DND-41 (cell line): ENCODE results near the gene PDIA6.

Source experiments
- ATAC-seq: fragments of 200-7000 bp; cut with Tn5 transposase; 3 replicates; pipeline ENCODE4 v1.9.1; 2021; ENCODE audit warnings: low read depth; ENCODE audit not compliant: insufficient read depth
- DNase-seq: peaks from one replicate; pipeline ENCODE4 v3.0.0-alpha.2; 2020
- H2AFZ ChIP-seq: 2 replicates; pipeline ENCODE4 v1.6.0; 2012; ENCODE audit warnings: low read depth, low read length
- H3K27ac ChIP-seq: 2 replicates; pipeline ENCODE4 v1.5.1; 2012; ENCODE audit warnings: low read length, inconsistent platforms
- H3K27me3 ChIP-seq: fragments of 200-600 bp; sonication (generic); 2 replicates; pipeline ENCODE4 v1.6.0; 2012; ENCODE audit warnings: low read length, mild to moderate bottlenecking, inconsistent platforms; ENCODE audit not compliant: insufficient read depth, poor library complexity
- H3K36me3 ChIP-seq: 2 replicates; pipeline ENCODE4 v1.5.1; 2012; ENCODE audit warnings: low read length, inconsistent platforms; ENCODE audit not compliant: insufficient read depth
- H3K4me1 ChIP-seq: 2 replicates; pipeline ENCODE4 v1.5.1; 2012; ENCODE audit warnings: mild to moderate bottlenecking, low read length; ENCODE audit not compliant: insufficient read depth
- H3K4me2 ChIP-seq: 2 replicates; pipeline ENCODE4 v1.6.0; 2012; ENCODE audit warnings: mild to moderate bottlenecking, moderate library complexity, low read length, inconsistent platforms; ENCODE audit not compliant: insufficient read depth
- H3K4me3 ChIP-seq, 2 experiments: fragments of 200-600 bp in 1 of 2; shearing (Covaris generic) in 1 of 2; 2 replicates each; pipeline ENCODE4 v1.5.1; 2012 to 2016; ENCODE audit warnings: inconsistent platforms in 2 of 2, low read length in 2 of 2, mild to moderate bottlenecking in 2 of 2, low read depth in 1 of 2, moderate library complexity in 1 of 2
- H3K79me2 ChIP-seq: 2 replicates; pipeline ENCODE4 v1.6.0; 2012; ENCODE audit warnings: low read length, inconsistent platforms; ENCODE audit not compliant: insufficient read depth
- H3K9ac ChIP-seq: 2 replicates; pipeline ENCODE4 v1.6.0; 2012; ENCODE audit warnings: low read depth, mild to moderate bottlenecking, inconsistent platforms, low read length, moderate library complexity
- H3K9me3 ChIP-seq: 2 replicates; pipeline ENCODE4 v1.5.1; 2012; ENCODE audit warnings: low read length, moderate library complexity, mild to moderate bottlenecking, inconsistent platforms; ENCODE audit not compliant: insufficient read depth, severe bottlenecking
- H4K20me1 ChIP-seq: 2 replicates; pipeline ENCODE4 v1.6.0; 2012; ENCODE audit warnings: low read length; ENCODE audit not compliant: insufficient read depth
- CTCF ChIP-seq: IDR thresholded peaks from 2 replicates; pipeline ENCODE4 v1.5.1; 2012; ENCODE audit warnings: borderline replicate concordance, low read length, moderate library complexity, mild to moderate bottlenecking; ENCODE audit not compliant: poor library complexity, severe bottlenecking; ENCODE audit errors: extremely low read depth
- EZH2 ChIP-seq: IDR thresholded peaks from 3 replicates; pipeline ENCODE4 v1.6.1; 2012; ENCODE audit warnings: borderline replicate concordance, low read depth, mild to moderate bottlenecking, moderate library complexity, low read length, inconsistent platforms; ENCODE audit not compliant: severe bottlenecking

The PDIA6 gene

GRCh38 chr2:10775831-10776230, 36.8 kb downstream of the PDIA6 start:
- H2AFZ ChIP-seq = no peak overlapping the region
- DNase-seq (no peak), ATAC-seq (no peak)
- H3K9ac ChIP-seq = no peak overlapping the region
- H3K4me2 ChIP-seq = no peak overlapping the region
- no peaks in the 10 kb centered on the region for H3K27me3 ChIP-seq
- H3K9me3 ChIP-seq = no peaks in the 10 kb centered on the region
- peaks cover 23% of the 10 kb centered on the region for H3K36me3 ChIP-seq
- no peak overlapping the region for H3K4me3 ChIP-seq
- H3K27ac ChIP-seq = no peak overlapping the region
- TF ChIP-seq CTCF = no peak
- no peak for TF ChIP-seq EZH2
- H3K79me2 ChIP-seq = no peaks in the 10 kb centered on the region
- peaks cover 21% of the 10 kb centered on the region for H4K20me1 ChIP-seq
- no peaks in the 10 kb centered on the region for H3K4me1 ChIP-seq

- H3K9me3 ChIP-seq = no peaks in the 10 kb centered on the region
- H4K20me1 ChIP-seq = peaks cover 21% of the 10 kb centered on the region
- no peak for DNase-seq
- no peak overlapping the region for H3K9ac ChIP-seq
- H3K27ac ChIP-seq = no peak overlapping the region
- H3K27me3 ChIP-seq = no peaks in the 10 kb centered on the region
- H3K79me2 ChIP-seq = no peaks in the 10 kb centered on the region
- no peaks in the 10 kb centered on the region for H3K4me1 ChIP-seq
- no peak for TF ChIP-seq EZH2
- TF ChIP-seq CTCF = no peak
- H3K4me3 ChIP-seq = no peak overlapping the region
- H3K36me3 ChIP-seq = peaks cover 18% of the 10 kb centered on the region
- H2AFZ ChIP-seq = no peak overlapping the region
- H3K4me2 ChIP-seq = no peak overlapping the region
- ATAC-seq = no peak
Measured at GRCh38 chr2:10775021-10775780, 37.4 kb downstream of the PDIA6 start.

DNA sequence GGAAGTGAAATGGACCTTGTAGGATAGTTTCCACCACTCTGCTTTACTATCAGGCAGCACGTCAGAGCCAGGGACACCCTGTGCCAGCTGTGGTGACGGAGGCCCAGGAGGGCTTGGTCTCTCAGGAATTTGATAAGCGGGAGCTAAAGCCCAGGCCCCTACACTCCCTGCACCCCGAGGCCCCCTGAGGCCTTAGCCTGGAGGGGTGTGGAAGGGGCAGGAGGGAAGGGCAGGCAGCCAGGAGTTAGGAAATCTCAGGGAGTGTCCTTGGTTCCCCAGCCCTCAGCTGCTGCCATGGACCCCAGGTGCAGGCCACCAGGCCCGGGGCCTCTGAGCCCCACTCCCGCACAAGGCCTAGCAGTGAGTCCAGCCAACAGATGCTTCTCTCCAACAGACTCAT, 38.2 kb downstream of the PDIA6 start:
- Histone ChIP-seq H3K79me2 (no peaks in the 10 kb centered on the region), H4K20me1 (peaks cover 21% of the 10 kb centered on the region), H3K36me3 (peaks cover 13% of the 10 kb centered on the region), H3K9ac (no peak overlapping the region), H3K27me3 (no peaks in the 10 kb centered on the region), H2AFZ (no peak overlapping the region), H3K27ac (no peak overlapping the region), H3K9me3 (no peaks in the 10 kb centered on the region), H3K4me1 (no peaks in the 10 kb centered on the region), H3K4me2 (no peak overlapping the region), H3K4me3 (no peak overlapping the region)
- ATAC-seq (no peak), DNase-seq (no peak)
- TF ChIP-seq CTCF (no peak), EZH2 (no peak)
